Measurements from ENCODE around the gene CMIP.

The CMIP gene

GRCh38 chr16:81599034-81599744 is 154.6 kb downstream of the CMIP start:
- Histone ChIP-seq H3K36me3 (ENCODE audit: control insufficient read depth, insufficient read depth, low read length) (no peaks in the 10 kb centered on the region), H3K9ac (no peak overlapping the region), H3K4me2 (ENCODE audit: low read length) (no peak overlapping the region), H3K79me2 (peaks cover 5% of the 10 kb centered on the region), H2AFZ (no peak overlapping the region), H3K4me3 (ENCODE audit: low read depth, low read length) (no peak overlapping the region), H3K4me1 (no peaks in the 10 kb centered on the region), H3K27me3 (ENCODE audit: control insufficient read depth, insufficient read depth, low read length) (no peaks in the 10 kb centered on the region), H3K9me3 (ENCODE audit: control insufficient read depth, low read length) (no peaks in the 10 kb centered on the region), H3K27ac (no peak overlapping the region)
- TF ChIP-seq CTCF (IDR thresholded peaks at IDR 0.05) = no peak

- Histone ChIP-seq H3K4me2 (ENCODE audit: low read length) (no peak overlapping the region), H3K27me3 (ENCODE audit: control insufficient read depth, insufficient read depth, low read length) (no peaks in the 10 kb centered on the region), H2AFZ (no peak overlapping the region), H3K9me3 (ENCODE audit: control insufficient read depth, low read length) (no peaks in the 10 kb centered on the region), H3K9ac (no peak overlapping the region), H3K36me3 (ENCODE audit: control insufficient read depth, insufficient read depth, low read length) (no peaks in the 10 kb centered on the region), H3K79me2 (peaks cover 5% of the 10 kb centered on the region), H3K27ac (no peak overlapping the region), H3K4me1 (no peaks in the 10 kb centered on the region), H3K4me3 (ENCODE audit: low read depth, low read length) (no peak overlapping the region)
- no peak for TF ChIP-seq CTCF (IDR thresholded peaks at IDR 0.05)
Measured at GRCh38 chr16:81600275-81600674, 155.7 kb downstream of the CMIP start.

- H2AFZ ChIP-seq = no peak overlapping the region
- H3K79me2 ChIP-seq = peaks cover 8% of the 10 kb centered on the region
- H3K4me3 ChIP-seq (ENCODE audit: low read depth, low read length) = no peak overlapping the region
- H3K9me3 ChIP-seq (ENCODE audit: control insufficient read depth, low read length) = no peaks in the 10 kb centered on the region
- H3K27me3 ChIP-seq (ENCODE audit: control insufficient read depth, insufficient read depth, low read length) = no peaks in the 10 kb centered on the region
- TF ChIP-seq CTCF (IDR thresholded peaks at IDR 0.05) = no peak
- H3K27ac ChIP-seq = no peak overlapping the region
- no peak overlapping the region for H3K9ac ChIP-seq
- H3K4me2 ChIP-seq (ENCODE audit: low read length) = no peak overlapping the region
- no peaks in the 10 kb centered on the region for H3K4me1 ChIP-seq
- H3K36me3 ChIP-seq (ENCODE audit: control insufficient read depth, insufficient read depth, low read length) = no peaks in the 10 kb centered on the region
Measured at GRCh38 chr16:81601008-81601428, 156.4 kb downstream of the CMIP start.

GRCh38 chr16:81601601-81602255 is 157.1 kb downstream of the CMIP start:
- no peak overlapping the region for H3K27ac ChIP-seq

More at GRCh38 chr16:81601601-81602255, 157.1 kb downstream of the CMIP start:
- Histone ChIP-seq H3K36me3 (ENCODE audit: control insufficient read depth, insufficient read depth, low read length) (no peaks in the 10 kb centered on the region), H3K9ac (no peak overlapping the region), H3K4me1 (no peaks in the 10 kb centered on the region), H3K4me3 (ENCODE audit: low read depth, low read length) (no peak overlapping the region), H3K4me2 (ENCODE audit: low read length) (no peak overlapping the region), H3K79me2 (peaks cover 8% of the 10 kb centered on the region), H2AFZ (no peak overlapping the region), H3K27me3 (ENCODE audit: control insufficient read depth, insufficient read depth, low read length) (no peaks in the 10 kb centered on the region), H3K9me3 (ENCODE audit: control insufficient read depth, low read length) (no peaks in the 10 kb centered on the region)
- TF ChIP-seq CTCF (IDR thresholded peaks at IDR 0.05) = no peak

Data from parathyroid adenoma (tissue), 2 donors.